ENCODE results near the gene KIF5B. TPM values are rescaled to one million over a fixed set of nuclear protein-coding genes. Genes with fewer than 3 reads are reported as not detected.

The KIF5B gene
- total and polyA plus RNA-seq, 9 of the 15 experiments (the other 6 are each of a cell fraction or from before 2014, with no cell fraction given) = 24.4 to 94.4 (median 68.9) TPM

GRCh38 chr10:32056136-32057035 lies at the start of gene KIF5B (continued):
- TF ChIP-seq CBX8 (IDR thresholded peaks at IDR 0.05; ENCODE audit: borderline replicate concordance, extremely low read depth, low read depth, low read length, poor library complexity, severe bottlenecking) (no peak), FOXA1 (IDR thresholded peaks at IDR 0.05; ENCODE audit: borderline replicate concordance) (no peak), TEAD4 (IDR thresholded peaks at IDR 0.05; ENCODE audit: low read length) (no peak), TEAD4 (CRISPR knock-in tag; IDR thresholded peaks at IDR 0.05; ENCODE audit: borderline replicate concordance) (no peak), ZBTB33 (CRISPR knock-in tag; IDR thresholded peaks at IDR 0.05) (no peak), ZNF76 (CRISPR knock-in tag; IDR thresholded peaks at IDR 0.05; ENCODE audit: borderline replicate concordance) (no peak), ZNF146 (CRISPR knock-in tag; IDR thresholded peaks at IDR 0.05; ENCODE audit: unreplicated experiment) (no peak), THAP12 (CRISPR knock-in tag; IDR thresholded peaks at IDR 0.05) (peak; percentile 93), ARID2 (IDR thresholded peaks at IDR 0.05) (no peak), CEBPG (CRISPR knock-in tag; IDR thresholded peaks at IDR 0.05) (no peak), CEBPG (tag; conservative IDR thresholded peaks at IDR 0.05 in 1 of 2, IDR thresholded peaks at IDR 0.05 in 1 of 2) (no peak), HMG20A (CRISPR knock-in tag; conservative IDR thresholded peaks at IDR 0.05) (no peak), NKRF (IDR thresholded peaks at IDR 0.05; ENCODE audit: borderline replicate concordance) (no peak), CEBPB (tag; IDR thresholded peaks at IDR 0.05) (no peak), POLR2G (IDR thresholded peaks at IDR 0.05; ENCODE audit: low read depth, low read length) (peak; percentile 98), NR2C1 (IDR thresholded peaks at IDR 0.05) (no peak), NR2C1 (tag; IDR thresholded peaks at IDR 0.05) (no peak), ZBTB49 (CRISPR knock-in tag; IDR thresholded peaks at IDR 0.05; ENCODE audit: borderline replicate concordance) (no peak)

Data from K562 (cell line).